Measurements from ENCODE around the gene STK38L. TPM values are rescaled to one million over a fixed set of nuclear protein-coding genes. Genes with fewer than 3 reads are reported as not detected.

The STK38L gene
- total and polyA plus RNA-seq, 7 donors, result 3.7 to 21.2 (median 16.3) TPM

GRCh38 chr12:27253347-27253746, 9.3 kb downstream of the STK38L start:
- Histone ChIP-seq H3K36me3 (ENCODE audit: insufficient read depth in 1 of 2, low read depth in 1 of 2) (no peaks in the 10 kb centered on the region), H3K4me3 (no peak overlapping the region), H3K9me3 (no peaks in the 10 kb centered on the region), H3K27me3 (ENCODE audit: insufficient read depth in 3 of 3, low read length in 2 of 3) (no peaks in the 10 kb centered on the region), H3K27ac (no peak overlapping the region), H3K4me1 (no peaks in the 10 kb centered on the region)
- WGBS, 3 donors, result 91 to 98% (median 92%) methylated on average over 2 of the region's 2 CpGs
- TF ChIP-seq, protein P1, sequence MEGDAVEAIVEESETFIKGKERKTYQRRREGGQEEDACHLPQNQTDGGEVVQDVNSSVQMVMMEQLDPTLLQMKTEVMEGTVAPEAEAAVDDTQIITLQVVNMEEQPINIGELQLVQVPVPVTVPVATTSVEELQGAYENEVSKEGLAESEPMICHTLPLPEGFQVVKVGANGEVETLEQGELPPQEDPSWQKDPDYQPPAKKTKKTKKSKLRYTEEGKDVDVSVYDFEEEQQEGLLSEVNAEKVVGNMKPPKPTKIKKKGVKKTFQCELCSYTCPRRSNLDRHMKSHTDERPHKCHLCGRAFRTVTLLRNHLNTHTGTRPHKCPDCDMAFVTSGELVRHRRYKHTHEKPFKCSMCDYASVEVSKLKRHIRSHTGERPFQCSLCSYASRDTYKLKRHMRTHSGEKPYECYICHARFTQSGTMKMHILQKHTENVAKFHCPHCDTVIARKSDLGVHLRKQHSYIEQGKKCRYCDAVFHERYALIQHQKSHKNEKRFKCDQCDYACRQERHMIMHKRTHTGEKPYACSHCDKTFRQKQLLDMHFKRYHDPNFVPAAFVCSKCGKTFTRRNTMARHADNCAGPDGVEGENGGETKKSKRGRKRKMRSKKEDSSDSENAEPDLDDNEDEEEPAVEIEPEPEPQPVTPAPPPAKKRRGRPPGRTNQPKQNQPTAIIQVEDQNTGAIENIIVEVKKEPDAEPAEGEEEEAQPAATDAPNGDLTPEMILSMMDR (IDR thresholded peaks at IDR 0.05), result no peak
- no peak for ATAC-seq
- intact Hi-C loops (cut with DNase I), result no loop called here
- no peak for DNase-seq

- Histone ChIP-seq H3K9me3 (no peaks in the 10 kb centered on the region), H3K27me3 (ENCODE audit: insufficient read depth in 3 of 3, low read length in 2 of 3) (no peaks in the 10 kb centered on the region), H3K36me3 (ENCODE audit: insufficient read depth in 1 of 2, low read depth in 1 of 2) (no peaks in the 10 kb centered on the region), H3K27ac (no peak overlapping the region), H3K4me1 (peaks cover 4% of the 10 kb centered on the region), H3K4me3 (no peak overlapping the region)
- TF ChIP-seq, protein P1 (IDR thresholded peaks at IDR 0.05), result no peak
- intact Hi-C loops (cut with DNase I), result no loop called here
- no peak for DNase-seq
- no peak for ATAC-seq
- WGBS, 3 donors, result 95 to 99% (median 96%) methylated on average over 3 of the region's 3 CpGs
Measured at GRCh38 chr12:27255806-27256205, 11.7 kb downstream of the STK38L start.

- no peak overlapping the region for H3K4me3 ChIP-seq
- H3K4me1 ChIP-seq, result peaks cover 4% of the 10 kb centered on the region
- no peaks in the 10 kb centered on the region for H3K9me3 ChIP-seq
- intact Hi-C loops (cut with DNase I), result no loop called here
- TF ChIP-seq, protein P1 (IDR thresholded peaks at IDR 0.05), result no peak
- H3K27ac ChIP-seq, result no peak overlapping the region
- DNase-seq (no peak), ATAC-seq (no peak)
- WGBS, 3 donors, result 66 to 76% (median 76%) methylated on average over 2 of the region's 2 CpGs
- H3K36me3 ChIP-seq (ENCODE audit: insufficient read depth in 1 of 2, low read depth in 1 of 2), result no peaks in the 10 kb centered on the region
- H3K27me3 ChIP-seq (ENCODE audit: insufficient read depth in 3 of 3, low read length in 2 of 3), result no peaks in the 10 kb centered on the region
Measured at GRCh38 chr12:27257104-27257843, 13.2 kb downstream of the STK38L start.

GRCh38 chr12:27260746-27261145, 16.7 kb downstream of the STK38L start:
- H3K36me3 ChIP-seq (ENCODE audit: insufficient read depth in 1 of 2, low read depth in 1 of 2), result no peaks in the 10 kb centered on the region
- no peaks in the 10 kb centered on the region for H3K9me3 ChIP-seq
- intact Hi-C loops (cut with DNase I), result no loop called here
- no peak for DNase-seq
- no peak for ATAC-seq
- H3K27me3 ChIP-seq (ENCODE audit: insufficient read depth in 3 of 3, low read length in 2 of 3), result no peaks in the 10 kb centered on the region
- TF ChIP-seq, protein P1 (IDR thresholded peaks at IDR 0.05), result no peak
- no peak overlapping the region for H3K4me3 ChIP-seq
- no peak overlapping the region for H3K27ac ChIP-seq
- H3K4me1 ChIP-seq, result peaks cover 4% of the 10 kb centered on the region
- 64 to 86% (median 66%) methylated on average over 4 of the region's 4 CpGs for WGBS, 3 donors

DNA sequence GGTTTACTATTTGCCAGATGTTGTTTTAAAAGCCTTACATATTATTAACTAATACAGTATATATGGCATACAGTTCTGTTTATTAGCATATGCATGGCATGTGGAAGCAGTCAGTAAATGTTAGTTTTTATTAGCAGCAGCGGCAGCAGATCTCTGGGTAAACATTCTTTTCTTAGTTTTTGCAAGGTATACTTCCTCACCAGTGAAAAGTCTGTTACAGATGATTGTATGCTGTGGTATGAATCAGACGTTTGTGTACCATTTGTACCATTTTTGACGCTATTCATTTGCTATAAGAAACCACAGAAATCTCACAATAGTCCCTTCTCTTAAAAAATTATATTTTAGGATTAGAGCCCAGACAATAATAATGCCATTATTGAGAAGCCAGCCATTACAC, 17.8 kb downstream of the STK38L start:
- H3K9me3 ChIP-seq, result no peaks in the 10 kb centered on the region
- TF ChIP-seq, protein P1 (IDR thresholded peaks at IDR 0.05), result no peak

More for the DNA sequence above, 17.8 kb downstream of the STK38L start:
- 80 to 86% (median 80%) methylated on average over 3 of the region's 3 CpGs for WGBS, 3 donors
- no peaks in the 10 kb centered on the region for H3K36me3 ChIP-seq (ENCODE audit: insufficient read depth in 1 of 2, low read depth in 1 of 2)
- H3K27ac ChIP-seq, result no peak overlapping the region
- H3K4me3 ChIP-seq, result no peak overlapping the region
- no peaks in the 10 kb centered on the region for H3K27me3 ChIP-seq (ENCODE audit: insufficient read depth in 3 of 3, low read length in 2 of 3)
- no peak for ATAC-seq
- no peak for DNase-seq
- H3K4me1 ChIP-seq, result peaks cover 4% of the 10 kb centered on the region
- intact Hi-C loops (cut with DNase I), result no loop called here
